WTC11 (cell line): Measurements from ENCODE around the gene DBH. TPM values are rescaled to one million over a fixed set of nuclear protein-coding genes. Genes with fewer than 3 reads are reported as not detected.

Source experiments
- ATAC-seq: fragments of 200-7000 bp; cut with Tn5 transposase; 2 replicates; pipeline ENCODE4 v1.10.0; 2021; ENCODE audit warnings: mild to moderate bottlenecking, moderate library complexity
- CTCF ChIA-PET: fragments of 300-600 bp; sonication (Branson Sonifier 250); formaldehyde crosslinking; loops from one replicate; lab custom pipeline; 2021; ENCODE audit warnings: antibody characterized with exemption; lab: Charles Lee
- POLR2A ChIA-PET: fragments of 350-600 bp; sonication (Branson Sonifier 250); formaldehyde crosslinking; loops from one replicate; lab custom pipeline; 2021; ENCODE audit warnings: antibody characterized with exemption; lab: Charles Lee
- DNase-seq: peaks from one replicate; pipeline ENCODE4 v3.0.0; 2021; ENCODE audit warnings: low spot score
- H3K27ac Mint-ChIP-seq: 2 replicates; pipeline ENCODE4 v1.8.0; 2021; ENCODE audit warnings: mixed read lengths
- H3K27me3 Mint-ChIP-seq: 2 replicates; pipeline ENCODE4 v1.8.0; 2021; ENCODE audit warnings: low read depth, mild to moderate bottlenecking, moderate library complexity, mixed read lengths
- H3K36me3 Mint-ChIP-seq: 2 replicates; pipeline ENCODE4 v1.8.0; 2021; ENCODE audit warnings: mixed read lengths
- H3K4me1 Mint-ChIP-seq: 2 replicates; pipeline ENCODE4 v1.8.0; 2022; ENCODE audit warnings: mixed read lengths
- H3K4me3 Mint-ChIP-seq: 2 replicates; pipeline ENCODE4 v1.8.0; 2021; ENCODE audit warnings: mild to moderate bottlenecking, moderate library complexity, mixed read lengths
- H3K9me3 Mint-ChIP-seq: 2 replicates; pipeline ENCODE4 v1.8.0; 2021; ENCODE audit warnings: mixed read lengths
- CREM ChIP-seq: sonication (generic); formaldehyde crosslinking; IDR thresholded peaks from 2 replicates; pipeline ENCODE4 v1.8.1; 2022; ENCODE audit warnings: mild to moderate bottlenecking, missing genetic modification reagents, moderate library complexity
- FOXJ3 ChIP-seq: sonication (generic); formaldehyde crosslinking; IDR thresholded peaks from 2 replicates; pipeline ENCODE4 v1.9.0; 2021; ENCODE audit warnings: missing genetic modification reagents, mild to moderate bottlenecking, borderline replicate concordance
- GRHL2 ChIP-seq: fragments of 250-450 bp; sonication (Bioruptor Pico); IDR thresholded peaks from 2 replicates; pipeline ENCODE4 v1.8.0; 2022; ENCODE audit warnings: mild to moderate bottlenecking, moderate library complexity; ENCODE audit not compliant: insufficient replicate concordance, severe bottlenecking
- GTF2I ChIP-seq: fragments of 250-450 bp; sonication (Bioruptor Pico); conservative IDR thresholded peaks from 2 replicates; pipeline ENCODE4 v1.4.0; 2021; ENCODE audit warnings: mild to moderate bottlenecking
- IRF2 ChIP-seq: sonication (generic); formaldehyde crosslinking; IDR thresholded peaks from 2 replicates; pipeline ENCODE4 v1.8.0; 2022; ENCODE audit warnings: low read depth, missing genetic modification reagents, borderline replicate concordance
- PRRX2 ChIP-seq: fragments of 250-450 bp; sonication (Bioruptor Pico); IDR thresholded peaks from 2 replicates; pipeline ENCODE4 v1.8.0; 2021; ENCODE audit warnings: mild to moderate bottlenecking
- ZBTB21 ChIP-seq: sonication (generic); formaldehyde crosslinking; IDR thresholded peaks from 2 replicates; pipeline ENCODE4 v1.8.1; 2023; ENCODE audit warnings: mild to moderate bottlenecking, missing genetic modification reagents, borderline replicate concordance
- total RNA-seq: library from RNA; stranded (reverse); gene quantifications from 3 replicates; pipeline ENCODE4 v1.2.3, GENCODE V29; 2021
- TF ChIP-seq, protein P1 (sequence below): sonication (generic); formaldehyde crosslinking; IDR thresholded peaks from 2 replicates; pipeline ENCODE4 v1.8.1; 2023; ENCODE audit warnings: mild to moderate bottlenecking, missing genetic modification reagents
- TF ChIP-seq, protein P2 (sequence below): sonication (generic); formaldehyde crosslinking; IDR thresholded peaks from 2 replicates; pipeline ENCODE4 v1.8.0; 2023; ENCODE audit warnings: missing genetic modification reagents
- TF ChIP-seq, protein P3 (sequence below): sonication (generic); formaldehyde crosslinking; IDR thresholded peaks from 2 replicates; pipeline ENCODE4 v1.8.1; 2022; ENCODE audit warnings: low read depth, mild to moderate bottlenecking, moderate library complexity, missing genetic modification reagents, borderline replicate concordance
- TF ChIP-seq, protein P4 (sequence below): sonication (generic); formaldehyde crosslinking; conservative IDR thresholded peaks from 2 replicates; pipeline ENCODE4 v1.8.1; 2022; ENCODE audit warnings: mild to moderate bottlenecking, missing genetic modification reagents
- TF ChIP-seq, protein P5 (sequence below): sonication (generic); formaldehyde crosslinking; IDR thresholded peaks from 2 replicates; pipeline ENCODE4 v1.8.1; 2022; ENCODE audit warnings: mild to moderate bottlenecking, moderate library complexity, missing genetic modification reagents
- TF ChIP-seq, protein P6 (sequence below): sonication (generic); formaldehyde crosslinking; IDR thresholded peaks from 2 replicates; pipeline ENCODE4 v1.8.1; 2023; ENCODE audit warnings: mild to moderate bottlenecking, missing genetic modification reagents, borderline replicate concordance

Gene DBH
- total RNA-seq, 1 experiment from 2014 or later, result 0.24 TPM

DNA sequence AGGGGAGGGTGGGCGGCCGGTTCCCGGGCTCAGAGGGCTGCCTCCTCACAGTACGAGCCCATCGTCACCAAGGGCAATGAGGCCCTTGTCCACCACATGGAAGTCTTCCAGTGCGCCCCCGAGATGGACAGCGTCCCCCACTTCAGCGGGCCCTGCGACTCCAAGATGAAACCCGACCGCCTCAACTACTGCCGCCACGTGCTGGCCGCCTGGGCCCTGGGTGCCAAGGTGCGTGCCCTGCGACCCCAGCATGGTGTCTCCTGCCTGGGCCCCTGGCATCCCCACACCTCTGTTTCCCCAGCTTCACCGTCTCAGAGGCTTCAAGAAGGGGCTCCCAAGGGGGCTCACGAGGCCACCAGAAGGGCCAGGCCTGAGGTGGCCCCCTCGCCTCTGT lies 7.2 kb downstream of the DBH start:
- H3K4me3 Mint-ChIP-seq, result no peak overlapping the region
- TF ChIP-seq, protein P1, sequence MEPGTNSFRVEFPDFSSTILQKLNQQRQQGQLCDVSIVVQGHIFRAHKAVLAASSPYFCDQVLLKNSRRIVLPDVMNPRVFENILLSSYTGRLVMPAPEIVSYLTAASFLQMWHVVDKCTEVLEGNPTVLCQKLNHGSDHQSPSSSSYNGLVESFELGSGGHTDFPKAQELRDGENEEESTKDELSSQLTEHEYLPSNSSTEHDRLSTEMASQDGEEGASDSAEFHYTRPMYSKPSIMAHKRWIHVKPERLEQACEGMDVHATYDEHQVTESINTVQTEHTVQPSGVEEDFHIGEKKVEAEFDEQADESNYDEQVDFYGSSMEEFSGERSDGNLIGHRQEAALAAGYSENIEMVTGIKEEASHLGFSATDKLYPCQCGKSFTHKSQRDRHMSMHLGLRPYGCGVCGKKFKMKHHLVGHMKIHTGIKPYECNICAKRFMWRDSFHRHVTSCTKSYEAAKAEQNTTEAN, result no peak
- TF ChIP-seq ZBTB21 (CRISPR knock-in tag) (no peak), IRF2 (CRISPR knock-in tag) (no peak), FOXJ3 (CRISPR knock-in tag) (no peak), GTF2I (no peak), PRRX2 (CRISPR knock-in tag) (no peak)
- TF ChIP-seq, protein P2, sequence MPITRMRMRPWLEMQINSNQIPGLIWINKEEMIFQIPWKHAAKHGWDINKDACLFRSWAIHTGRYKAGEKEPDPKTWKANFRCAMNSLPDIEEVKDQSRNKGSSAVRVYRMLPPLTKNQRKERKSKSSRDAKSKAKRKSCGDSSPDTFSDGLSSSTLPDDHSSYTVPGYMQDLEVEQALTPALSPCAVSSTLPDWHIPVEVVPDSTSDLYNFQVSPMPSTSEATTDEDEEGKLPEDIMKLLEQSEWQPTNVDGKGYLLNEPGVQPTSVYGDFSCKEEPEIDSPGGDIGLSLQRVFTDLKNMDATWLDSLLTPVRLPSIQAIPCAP (CRISPR knock-in tag), result no peak
- TF ChIP-seq, protein P3, sequence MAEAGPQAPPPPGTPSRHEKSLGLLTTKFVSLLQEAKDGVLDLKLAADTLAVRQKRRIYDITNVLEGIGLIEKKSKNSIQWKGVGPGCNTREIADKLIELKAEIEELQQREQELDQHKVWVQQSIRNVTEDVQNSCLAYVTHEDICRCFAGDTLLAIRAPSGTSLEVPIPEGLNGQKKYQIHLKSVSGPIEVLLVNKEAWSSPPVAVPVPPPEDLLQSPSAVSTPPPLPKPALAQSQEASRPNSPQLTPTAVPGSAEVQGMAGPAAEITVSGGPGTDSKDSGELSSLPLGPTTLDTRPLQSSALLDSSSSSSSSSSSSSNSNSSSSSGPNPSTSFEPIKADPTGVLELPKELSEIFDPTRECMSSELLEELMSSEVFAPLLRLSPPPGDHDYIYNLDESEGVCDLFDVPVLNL (CRISPR knock-in tag), result no peak
- H3K4me1 Mint-ChIP-seq, result peaks cover 3% of the 10 kb centered on the region
- H3K36me3 Mint-ChIP-seq, result no peaks in the 10 kb centered on the region
- DNase-seq (no peak), ATAC-seq (no peak)
- H3K27me3 Mint-ChIP-seq, result no peaks in the 10 kb centered on the region
- ChIA-PET CTCF (interaction anchor here (1.5 kb wide), 1 partner anchor 139 kb away, joined by 4 read pairs; no protein-coding TSS in a partner anchor), POLR2A (no interaction called here)
- no peaks in the 10 kb centered on the region for H3K9me3 Mint-ChIP-seq
- H3K27ac Mint-ChIP-seq, result no peak overlapping the region

DNA sequence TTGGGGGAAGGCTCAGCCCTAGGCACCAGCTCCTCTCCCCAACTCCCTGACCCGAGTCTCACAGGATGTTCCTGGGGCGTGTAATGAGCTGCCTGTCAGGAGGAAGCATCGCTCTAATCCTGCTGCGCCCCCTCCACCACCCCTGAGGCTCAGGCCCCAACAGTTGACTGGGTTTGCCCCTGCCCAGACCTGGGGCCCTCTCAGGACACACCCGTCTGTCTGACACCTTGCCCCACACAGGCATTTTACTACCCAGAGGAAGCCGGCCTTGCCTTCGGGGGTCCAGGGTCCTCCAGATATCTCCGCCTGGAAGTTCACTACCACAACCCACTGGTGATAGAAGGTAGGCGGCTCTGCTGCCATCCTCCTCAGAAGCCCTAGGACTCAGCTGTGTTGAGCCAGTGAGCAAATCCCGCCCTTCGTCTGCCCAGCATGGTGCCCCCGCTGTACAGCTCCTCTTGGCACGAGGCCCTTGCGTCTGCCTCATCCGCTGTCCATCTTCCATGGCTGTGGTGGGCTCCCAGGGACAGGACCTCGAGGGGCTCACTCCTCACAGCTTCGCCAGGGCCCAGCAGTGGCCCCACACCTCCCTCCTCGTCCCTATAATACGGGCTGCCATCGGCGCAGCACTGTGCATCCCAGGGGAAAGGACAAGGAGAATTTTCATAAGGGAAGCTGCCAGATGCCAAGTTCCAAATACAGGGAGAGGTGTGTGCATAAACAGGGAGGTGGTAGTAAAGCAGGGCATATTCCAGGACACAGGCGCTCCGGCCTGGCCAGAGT lies 8.0 kb downstream of the DBH start:
- Mint-ChIP-seq H3K36me3 (no peaks in the 10 kb centered on the region), H3K27ac (no peak overlapping the region), H3K4me3 (no peak overlapping the region), H3K9me3 (no peaks in the 10 kb centered on the region), H3K4me1 (no peaks in the 10 kb centered on the region), H3K27me3 (no peaks in the 10 kb centered on the region)
- CTCF ChIA-PET, result interaction anchor here (0.6 to 1.2 kb wide), 2 partner anchors 21 to 158 kb away, joined by 3 read pairs; no protein-coding TSS in a partner anchor
- no peak for DNase-seq
- no peak for ATAC-seq
- POLR2A ChIA-PET, result interaction anchor here (0.6 kb wide), 1 partner anchor 766 kb away, joined by 3 read pairs; the partner anchor contains the start of gene SPACA9
- TF ChIP-seq, protein P4, sequence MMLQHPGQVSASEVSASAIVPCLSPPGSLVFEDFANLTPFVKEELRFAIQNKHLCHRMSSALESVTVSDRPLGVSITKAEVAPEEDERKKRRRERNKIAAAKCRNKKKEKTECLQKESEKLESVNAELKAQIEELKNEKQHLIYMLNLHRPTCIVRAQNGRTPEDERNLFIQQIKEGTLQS (CRISPR knock-in tag), result no peak
- TF ChIP-seq CREM (CRISPR knock-in tag) (no peak), GRHL2 (no peak)
- TF ChIP-seq, protein P5, sequence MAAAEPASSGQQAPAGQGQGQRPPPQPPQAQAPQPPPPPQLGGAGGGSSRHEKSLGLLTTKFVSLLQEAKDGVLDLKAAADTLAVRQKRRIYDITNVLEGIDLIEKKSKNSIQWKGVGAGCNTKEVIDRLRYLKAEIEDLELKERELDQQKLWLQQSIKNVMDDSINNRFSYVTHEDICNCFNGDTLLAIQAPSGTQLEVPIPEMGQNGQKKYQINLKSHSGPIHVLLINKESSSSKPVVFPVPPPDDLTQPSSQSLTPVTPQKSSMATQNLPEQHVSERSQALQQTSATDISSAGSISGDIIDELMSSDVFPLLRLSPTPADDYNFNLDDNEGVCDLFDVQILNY, result no peak
- TF ChIP-seq, protein P6, sequence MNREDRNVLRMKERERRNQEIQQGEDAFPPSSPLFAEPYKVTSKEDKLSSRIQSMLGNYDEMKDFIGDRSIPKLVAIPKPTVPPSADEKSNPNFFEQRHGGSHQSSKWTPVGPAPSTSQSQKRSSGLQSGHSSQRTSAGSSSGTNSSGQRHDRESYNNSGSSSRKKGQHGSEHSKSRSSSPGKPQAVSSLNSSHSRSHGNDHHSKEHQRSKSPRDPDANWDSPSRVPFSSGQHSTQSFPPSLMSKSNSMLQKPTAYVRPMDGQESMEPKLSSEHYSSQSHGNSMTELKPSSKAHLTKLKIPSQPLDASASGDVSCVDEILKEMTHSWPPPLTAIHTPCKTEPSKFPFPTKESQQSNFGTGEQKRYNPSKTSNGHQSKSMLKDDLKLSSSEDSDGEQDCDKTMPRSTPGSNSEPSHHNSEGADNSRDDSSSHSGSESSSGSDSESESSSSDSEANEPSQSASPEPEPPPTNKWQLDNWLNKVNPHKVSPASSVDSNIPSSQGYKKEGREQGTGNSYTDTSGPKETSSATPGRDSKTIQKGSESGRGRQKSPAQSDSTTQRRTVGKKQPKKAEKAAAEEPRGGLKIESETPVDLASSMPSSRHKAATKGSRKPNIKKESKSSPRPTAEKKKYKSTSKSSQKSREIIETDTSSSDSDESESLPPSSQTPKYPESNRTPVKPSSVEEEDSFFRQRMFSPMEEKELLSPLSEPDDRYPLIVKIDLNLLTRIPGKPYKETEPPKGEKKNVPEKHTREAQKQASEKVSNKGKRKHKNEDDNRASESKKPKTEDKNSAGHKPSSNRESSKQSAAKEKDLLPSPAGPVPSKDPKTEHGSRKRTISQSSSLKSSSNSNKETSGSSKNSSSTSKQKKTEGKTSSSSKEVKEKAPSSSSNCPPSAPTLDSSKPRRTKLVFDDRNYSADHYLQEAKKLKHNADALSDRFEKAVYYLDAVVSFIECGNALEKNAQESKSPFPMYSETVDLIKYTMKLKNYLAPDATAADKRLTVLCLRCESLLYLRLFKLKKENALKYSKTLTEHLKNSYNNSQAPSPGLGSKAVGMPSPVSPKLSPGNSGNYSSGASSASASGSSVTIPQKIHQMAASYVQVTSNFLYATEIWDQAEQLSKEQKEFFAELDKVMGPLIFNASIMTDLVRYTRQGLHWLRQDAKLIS (CRISPR knock-in tag), result no peak
- TF ChIP-seq, all 79 proteins: peak for 0
